Vagina (tissue), 2 donors: ENCODE measurements around the gene RGS14.

Experiments
- POLR2A ChIP-seq, 2 donors: fragments of 450-650 bp; IDR thresholded peaks; one replicate each; pipeline ENCODE4 v1.6.1; 2017; ENCODE audit warnings: antibody characterized with exemption in 2 of 2, mild to moderate bottlenecking in 2 of 2, moderate library complexity in 2 of 2
- TF ChIP-seq, protein P1 (sequence below), 3 experiments: fragments of 450-650 bp in 2 of 3; fragments of 200-600 bp in 1 of 3; sonication (generic) in 1 of 3; IDR thresholded peaks; one replicate each; pipeline ENCODE4 v1.5.1; 2017 to 2019; ENCODE audit warnings: antibody characterized with exemption in 3 of 3, mild to moderate bottlenecking in 2 of 3, moderate library complexity in 2 of 3

DNA sequence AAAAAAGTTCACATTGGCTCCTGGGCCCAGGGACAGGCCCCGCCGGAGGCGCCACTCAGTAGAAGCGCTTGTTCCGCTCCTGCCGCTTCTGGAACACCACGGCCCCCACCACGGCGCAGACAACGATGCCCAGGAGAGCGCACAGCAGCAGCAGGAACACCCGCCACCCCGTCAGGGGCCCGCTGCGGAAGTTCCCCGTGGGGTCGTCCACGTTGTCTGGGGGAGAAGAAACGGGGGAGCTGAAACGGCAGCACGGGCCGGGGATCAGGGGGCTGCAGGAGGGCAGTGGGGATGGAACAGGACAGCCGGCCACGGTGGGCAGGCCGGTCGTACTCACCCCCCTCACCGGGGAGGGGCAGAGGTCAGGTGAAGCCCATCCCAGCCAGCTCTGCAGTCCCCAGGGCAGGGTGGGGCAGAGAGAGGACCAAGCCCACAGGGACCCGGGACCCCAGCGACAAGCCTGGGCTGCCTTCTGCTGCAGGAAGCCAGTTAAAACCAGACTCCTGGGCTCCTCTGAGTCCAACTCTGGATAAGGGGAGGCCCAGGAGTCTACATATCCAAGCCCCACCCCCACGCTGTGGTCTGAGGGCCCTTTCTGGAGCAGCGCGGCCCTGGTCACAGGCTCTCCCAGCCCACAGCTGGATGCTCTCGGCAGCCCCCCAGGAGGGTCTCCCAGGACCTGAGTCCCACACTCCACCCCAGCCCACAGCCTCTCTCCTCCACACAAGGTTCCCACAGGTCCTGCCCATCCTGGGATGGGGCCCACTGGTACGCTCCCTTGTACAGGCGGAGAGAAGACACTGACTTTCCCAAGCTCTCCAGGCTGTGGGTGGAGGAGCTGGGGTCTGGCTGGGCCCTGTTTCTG lies 25.5 kb upstream of the RGS14 start:
- TF ChIP-seq POLR2A (IDR thresholded peaks at IDR 0.05) = no peak
- TF ChIP-seq, protein P1, sequence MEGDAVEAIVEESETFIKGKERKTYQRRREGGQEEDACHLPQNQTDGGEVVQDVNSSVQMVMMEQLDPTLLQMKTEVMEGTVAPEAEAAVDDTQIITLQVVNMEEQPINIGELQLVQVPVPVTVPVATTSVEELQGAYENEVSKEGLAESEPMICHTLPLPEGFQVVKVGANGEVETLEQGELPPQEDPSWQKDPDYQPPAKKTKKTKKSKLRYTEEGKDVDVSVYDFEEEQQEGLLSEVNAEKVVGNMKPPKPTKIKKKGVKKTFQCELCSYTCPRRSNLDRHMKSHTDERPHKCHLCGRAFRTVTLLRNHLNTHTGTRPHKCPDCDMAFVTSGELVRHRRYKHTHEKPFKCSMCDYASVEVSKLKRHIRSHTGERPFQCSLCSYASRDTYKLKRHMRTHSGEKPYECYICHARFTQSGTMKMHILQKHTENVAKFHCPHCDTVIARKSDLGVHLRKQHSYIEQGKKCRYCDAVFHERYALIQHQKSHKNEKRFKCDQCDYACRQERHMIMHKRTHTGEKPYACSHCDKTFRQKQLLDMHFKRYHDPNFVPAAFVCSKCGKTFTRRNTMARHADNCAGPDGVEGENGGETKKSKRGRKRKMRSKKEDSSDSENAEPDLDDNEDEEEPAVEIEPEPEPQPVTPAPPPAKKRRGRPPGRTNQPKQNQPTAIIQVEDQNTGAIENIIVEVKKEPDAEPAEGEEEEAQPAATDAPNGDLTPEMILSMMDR (IDR thresholded peaks at IDR 0.05) = no peak
